GM18505 (cell line): ENCODE data around the gene EXPH5.
"Not testable (repeated sequence)": the region's sequence is repeated elsewhere in the genome, so short reads cannot be mapped to it uniquely, and the experiment has no call there.

Source experiments
- ATAC-seq: cut with Tn5 transposase; IDR thresholded peaks from one replicate; pipeline ENCODE4 v1.9.1; 2021; ENCODE audit not compliant: unreplicated experiment
- POLR2A ChIP-seq: IDR thresholded peaks from 4 replicates; pipeline ENCODE4 v1.6.1; 2011; ENCODE audit warnings: borderline replicate concordance; ENCODE audit not compliant: insufficient read depth, insufficient read length; ENCODE audit errors: extremely low read depth

EXPH5 gene

DNA sequence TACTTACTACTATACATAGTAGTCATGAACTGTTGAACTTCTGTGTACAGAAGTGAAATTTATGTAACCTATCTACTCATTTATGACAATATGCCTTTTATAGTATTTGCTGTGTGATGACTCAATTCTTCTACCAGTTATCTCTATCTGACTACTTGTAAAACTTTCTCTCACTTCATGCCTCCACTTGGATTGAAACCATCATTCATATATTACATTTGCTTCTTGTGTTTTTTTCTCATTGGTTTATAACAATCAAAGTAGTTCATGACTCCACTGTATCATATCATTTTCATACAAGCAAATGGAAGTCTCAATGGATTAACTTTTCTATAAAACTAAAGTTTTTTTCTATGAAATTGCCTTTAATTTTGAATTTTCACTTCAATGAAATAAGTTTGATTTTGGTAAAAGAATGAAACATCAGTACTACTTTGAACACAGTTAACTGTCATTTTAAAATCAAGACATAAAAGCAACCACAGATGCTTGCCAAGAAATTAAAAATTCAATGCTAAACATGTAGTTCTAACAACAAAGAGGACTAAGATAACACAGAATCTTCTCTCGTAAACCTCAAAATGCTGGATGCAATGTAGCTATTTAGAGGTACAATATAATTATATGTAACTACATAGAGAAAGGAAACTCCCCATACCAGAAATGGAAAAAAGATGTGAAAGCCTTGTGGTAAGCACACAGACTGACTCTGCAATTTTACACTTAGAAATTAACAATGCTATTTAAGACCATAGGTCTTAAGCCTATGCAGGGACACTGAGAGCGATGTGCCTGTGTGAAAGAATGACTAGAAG, 27.6 kb upstream of the EXPH5 start:
- ATAC-seq = peak; percentile 87
- TF ChIP-seq POLR2A = no peak

DNA sequence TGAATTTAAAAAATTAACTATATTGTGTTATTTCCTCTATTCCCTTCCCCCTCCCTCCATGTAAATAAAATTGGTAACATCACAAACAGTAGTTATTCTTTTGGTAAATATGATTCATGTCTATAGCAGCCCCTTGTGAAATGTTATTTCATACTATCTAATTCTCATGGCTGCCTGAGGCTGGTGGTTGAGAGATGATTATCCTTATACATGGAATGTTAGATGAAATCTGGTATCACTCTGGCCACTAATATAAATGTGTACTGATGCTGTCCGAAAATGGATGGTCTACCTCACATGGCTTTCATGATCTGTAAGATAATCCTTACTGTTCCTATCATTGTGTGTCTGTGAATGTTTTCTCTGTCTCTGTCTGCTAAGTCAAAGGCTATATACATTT, 25.0 kb upstream of the EXPH5 start:
- no peak for ATAC-seq
- no peak for TF ChIP-seq POLR2A

DNA sequence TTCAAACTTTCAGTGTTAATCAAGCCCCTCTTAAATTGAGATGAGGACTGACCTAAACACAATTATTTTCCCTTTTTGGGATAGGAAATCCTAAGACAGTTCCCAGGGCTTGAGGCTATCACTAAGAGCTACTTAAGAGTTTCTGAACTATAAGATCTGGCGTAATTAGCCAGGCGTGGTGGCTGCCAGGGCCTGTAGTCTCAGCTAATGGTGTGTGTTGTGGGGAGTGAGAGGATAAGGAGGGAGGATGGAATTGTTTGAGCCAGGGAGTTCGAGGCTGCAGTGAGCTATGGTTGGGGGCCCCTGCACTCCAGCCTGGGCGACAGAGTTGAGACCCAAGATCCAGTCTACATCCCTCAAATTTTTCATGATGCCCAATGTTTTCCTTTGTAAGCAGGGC, 23.5 kb upstream of the EXPH5 start:
- no peak for TF ChIP-seq POLR2A

DNA sequence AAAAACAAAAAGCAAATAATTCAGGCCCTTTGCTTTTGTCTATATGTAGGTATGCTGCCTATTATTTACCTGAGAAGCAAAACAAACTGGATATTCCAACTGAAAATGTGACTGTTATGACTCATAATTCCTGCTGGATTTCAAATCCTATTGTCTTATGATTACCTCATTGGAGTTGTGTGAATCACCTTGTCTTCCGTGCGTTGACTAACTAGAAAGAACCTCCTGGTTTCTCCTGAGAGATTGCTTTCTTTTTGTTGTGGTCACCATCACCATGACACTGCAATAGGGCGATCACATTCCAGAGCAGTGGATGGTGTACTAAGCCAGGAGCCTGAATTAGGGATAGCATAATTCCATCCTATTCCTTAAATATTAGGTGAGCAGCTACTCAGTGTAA, 23.0 kb upstream of the EXPH5 start:
- TF ChIP-seq POLR2A = no peak

More for the DNA sequence above, 23.5 kb upstream of the EXPH5 start:
- ATAC-seq = no peak

DNA sequence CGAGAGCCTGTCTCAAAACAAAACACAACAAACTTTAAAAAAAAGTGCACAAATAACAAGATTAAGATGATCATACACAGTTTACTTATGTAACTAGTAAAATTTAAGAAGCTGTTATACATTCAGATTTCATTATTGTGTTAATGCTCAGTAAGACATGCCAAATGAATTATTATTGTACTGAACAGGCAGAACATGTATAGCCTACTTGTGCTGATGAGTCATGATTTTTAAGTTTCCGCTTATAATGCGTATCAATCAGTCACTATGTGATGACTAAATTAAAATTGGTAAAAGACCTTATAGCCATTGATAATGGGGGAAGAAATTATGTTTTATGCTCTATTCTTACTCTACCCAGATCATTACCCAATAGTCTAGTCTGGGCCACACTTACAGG, 20.5 kb upstream of the EXPH5 start:
- no peak for ATAC-seq

More for the DNA sequence above, 23.0 kb upstream of the EXPH5 start:
- no peak for ATAC-seq

DNA sequence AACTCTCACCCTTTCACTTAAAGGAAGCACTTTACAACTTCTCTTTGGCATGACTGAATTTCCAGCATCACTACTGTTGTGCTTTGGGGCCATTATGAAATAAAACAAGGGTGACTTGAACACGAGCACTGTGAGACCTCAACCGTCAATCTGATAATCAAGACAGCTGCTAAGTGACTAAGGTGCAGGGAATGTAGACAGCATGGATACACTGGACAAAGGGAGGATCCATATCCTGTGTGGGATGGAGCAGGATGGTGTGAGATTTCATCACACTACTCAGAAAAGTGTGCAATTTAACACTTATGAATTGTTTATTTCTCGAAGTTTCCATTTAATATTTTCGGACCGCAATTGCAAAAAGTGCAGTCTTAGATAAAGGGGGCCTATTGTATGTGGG, 16.1 kb upstream of the EXPH5 start:
- no peak for ATAC-seq
- no peak for TF ChIP-seq POLR2A

More for the DNA sequence above, 20.5 kb upstream of the EXPH5 start:
- no peak for TF ChIP-seq POLR2A

DNA sequence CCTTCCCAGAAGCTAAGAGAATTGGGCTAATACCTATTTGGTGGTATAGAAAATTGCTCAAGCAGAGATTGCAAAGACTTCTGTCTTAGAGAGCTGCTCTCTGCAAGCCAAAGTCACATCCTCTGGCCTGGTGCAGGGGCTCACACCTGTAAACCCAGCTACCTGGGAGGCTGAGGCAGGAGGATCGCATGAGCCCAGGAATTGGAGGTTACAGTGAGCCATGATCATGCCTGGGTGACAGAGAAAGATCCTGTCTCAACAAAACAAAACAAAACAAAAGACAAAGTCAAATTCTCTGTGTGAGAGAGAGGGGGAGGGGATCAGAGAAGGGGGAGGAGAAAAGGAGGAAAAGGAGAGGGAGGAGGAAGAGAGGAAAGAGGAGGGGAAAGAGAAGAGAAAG, 15.0 kb upstream of the EXPH5 start:
- TF ChIP-seq POLR2A = no peak
- no peak for ATAC-seq

DNA sequence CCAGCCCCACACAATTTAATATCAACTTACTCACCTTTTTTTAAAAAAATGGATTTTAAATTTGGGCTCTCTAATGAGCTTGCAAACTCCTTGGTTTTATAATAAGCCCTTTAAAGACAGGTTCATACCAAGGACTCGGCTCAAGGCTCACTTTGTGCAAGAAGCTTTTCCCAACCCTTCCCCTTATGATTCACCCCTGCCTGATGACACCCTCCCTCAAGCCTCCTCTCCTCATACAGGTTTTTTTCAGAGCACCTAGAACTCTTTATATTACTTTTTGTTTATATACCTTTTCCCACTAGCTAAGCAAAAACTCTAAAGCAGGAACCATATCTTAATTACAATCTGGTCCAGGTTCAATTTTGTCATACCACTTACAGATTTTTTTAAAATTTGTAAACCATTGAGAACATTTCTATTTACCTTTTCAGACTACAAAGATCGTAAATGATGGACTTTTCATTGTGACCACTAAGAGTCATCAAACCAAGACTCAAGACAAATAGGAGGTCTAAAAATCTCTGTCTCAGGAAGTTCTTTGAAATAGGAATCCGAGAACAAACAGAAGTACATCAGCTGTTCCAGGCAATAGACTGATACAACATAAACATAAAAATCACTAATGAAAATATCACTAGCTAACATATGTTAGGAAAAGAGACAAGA, 13.1 kb upstream of the EXPH5 start:
- no peak for ATAC-seq
- TF ChIP-seq POLR2A = no peak

DNA sequence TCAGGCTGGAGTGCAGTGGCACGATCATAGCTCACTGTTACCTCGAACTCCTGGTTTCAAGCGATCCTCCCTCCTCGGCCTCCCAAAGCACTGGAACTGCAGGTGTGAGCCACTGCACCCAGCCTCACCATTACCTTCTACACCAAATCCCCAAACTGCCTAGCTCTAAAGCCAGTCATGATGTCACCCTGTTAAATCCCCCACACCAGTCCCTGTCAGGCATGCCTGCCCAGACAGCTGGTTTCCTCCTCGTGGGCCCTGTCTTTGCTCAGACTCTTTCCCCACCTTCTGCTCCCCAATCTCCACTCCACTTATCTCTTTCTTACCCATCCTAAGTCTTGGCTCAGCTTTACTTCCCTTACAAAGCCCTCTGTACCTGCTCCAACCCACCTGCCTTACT, 12.5 kb upstream of the EXPH5 start:
- TF ChIP-seq POLR2A = no peak
- ATAC-seq = no peak

DNA sequence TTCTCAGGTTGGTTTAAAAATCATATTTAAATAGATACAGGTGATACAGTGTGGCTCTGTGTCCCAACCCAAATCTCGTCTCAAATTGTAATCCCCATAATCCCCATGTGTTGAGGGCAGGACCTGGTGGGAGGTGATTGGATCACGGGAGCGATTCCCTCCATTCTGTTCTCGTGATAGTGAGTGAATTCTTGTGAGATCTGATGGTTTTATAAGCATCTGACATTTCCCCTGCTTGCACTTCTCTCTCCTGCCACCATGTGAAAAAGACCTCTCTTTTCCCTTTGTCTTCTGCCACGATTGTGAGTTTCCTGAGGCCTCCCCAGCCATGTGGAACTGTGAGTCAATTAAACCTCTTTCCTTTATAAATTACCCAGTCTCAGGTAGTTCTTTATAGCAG, 9.2 kb upstream of the EXPH5 start:
- not testable (repeated sequence) for ATAC-seq

DNA sequence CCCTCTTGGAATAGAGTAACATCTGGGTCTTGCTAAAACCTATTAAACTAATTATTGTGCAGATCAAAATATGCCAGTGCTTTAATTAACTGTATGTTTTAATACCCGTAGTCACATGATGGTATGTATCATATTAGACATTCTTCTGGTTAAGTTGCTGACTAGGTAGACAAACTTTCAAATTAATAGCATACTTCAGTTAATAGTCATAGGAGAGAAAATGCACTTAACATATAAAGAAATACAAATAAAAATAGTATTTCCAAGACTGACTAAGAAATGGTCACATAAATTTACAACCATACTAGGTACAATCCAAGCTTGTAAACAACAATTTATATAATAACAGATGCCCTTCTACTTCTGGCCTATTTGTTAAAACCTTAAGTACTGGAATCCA, 7.6 kb upstream of the EXPH5 start:
- ATAC-seq = no peak
- TF ChIP-seq POLR2A = no peak

DNA sequence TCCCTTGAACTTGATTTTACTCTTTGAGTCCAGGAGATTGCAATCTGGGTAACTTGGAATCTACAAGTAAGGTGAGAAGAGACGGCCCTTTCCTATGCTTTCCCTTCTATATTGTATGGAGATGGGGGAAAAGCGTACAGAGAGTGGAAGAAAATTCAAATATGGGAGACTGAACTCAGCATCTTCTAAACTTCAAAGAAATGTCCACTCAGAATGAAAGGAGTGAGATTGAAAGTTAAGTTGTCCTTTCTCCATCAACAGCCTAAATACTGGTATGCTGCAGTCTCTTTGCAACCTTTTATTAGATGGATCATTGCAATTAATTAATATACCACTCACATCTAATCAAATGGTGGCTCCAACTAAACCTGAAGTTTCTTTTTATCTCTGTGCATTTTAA, 6.4 kb upstream of the EXPH5 start:
- TF ChIP-seq POLR2A = no peak
- ATAC-seq = no peak

DNA sequence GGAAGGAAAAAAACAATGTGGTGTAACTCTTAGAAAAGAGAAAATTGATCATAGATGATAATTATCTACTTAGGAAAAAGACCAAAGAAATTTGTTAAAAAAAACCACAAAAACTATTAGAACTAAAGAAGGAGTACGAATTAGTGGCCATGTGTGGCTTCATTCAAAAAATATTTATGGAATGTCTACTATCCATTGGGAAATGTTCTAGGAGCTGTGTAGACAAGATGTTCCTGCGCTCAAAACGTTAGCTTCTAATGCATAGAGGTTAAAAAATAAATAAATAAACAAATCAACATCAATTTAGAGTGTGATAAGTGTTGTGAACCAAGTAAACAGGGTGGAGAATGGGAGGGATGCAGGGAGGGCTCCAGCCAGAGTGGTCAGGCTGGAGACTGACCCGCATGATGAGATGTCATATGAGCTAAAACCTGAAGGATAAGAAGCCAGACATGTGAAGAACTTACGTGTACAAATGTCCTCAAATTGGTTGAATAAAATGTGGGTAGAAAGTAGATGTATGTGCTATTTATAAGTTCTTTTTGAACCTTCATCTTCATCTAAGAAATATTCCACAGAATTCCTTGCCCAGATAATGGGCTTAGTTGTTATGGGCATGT, 4.3 kb upstream of the EXPH5 start:
- no peak for TF ChIP-seq POLR2A
- no peak for ATAC-seq

DNA sequence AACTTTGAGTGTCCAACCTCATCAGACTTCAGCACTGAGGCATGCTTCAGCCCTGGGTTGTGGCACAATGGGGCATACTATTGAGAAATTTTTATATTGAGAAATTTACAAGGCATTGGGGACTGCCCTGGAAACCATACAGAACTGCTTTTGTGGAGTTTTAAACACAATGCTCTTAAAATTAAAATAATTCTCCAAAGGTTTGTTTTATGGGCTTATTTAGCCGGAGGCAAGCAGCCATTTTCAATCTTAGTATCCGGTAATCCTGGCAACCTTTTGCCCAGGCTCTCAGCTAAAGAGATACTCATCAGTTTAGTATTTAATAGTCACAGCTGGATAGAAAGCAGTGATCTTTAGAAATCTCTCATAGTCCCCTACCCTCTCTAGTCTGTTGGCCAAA, 3.1 kb upstream of the EXPH5 start:
- no peak for TF ChIP-seq POLR2A

More for the DNA sequence above, 3.1 kb upstream of the EXPH5 start:
- ATAC-seq = no peak
